ENCODE data around the gene PKP4. TPM values are rescaled to one million over a fixed set of nuclear protein-coding genes. Genes with fewer than 3 reads are reported as not detected.

PKP4 gene
- total and polyA plus RNA-seq, 9 of the 15 experiments (the other 6 are each of a cell fraction or from before 2014, with no cell fraction given), result 24.6 to 99.1 (median 74.0) TPM

DNA sequence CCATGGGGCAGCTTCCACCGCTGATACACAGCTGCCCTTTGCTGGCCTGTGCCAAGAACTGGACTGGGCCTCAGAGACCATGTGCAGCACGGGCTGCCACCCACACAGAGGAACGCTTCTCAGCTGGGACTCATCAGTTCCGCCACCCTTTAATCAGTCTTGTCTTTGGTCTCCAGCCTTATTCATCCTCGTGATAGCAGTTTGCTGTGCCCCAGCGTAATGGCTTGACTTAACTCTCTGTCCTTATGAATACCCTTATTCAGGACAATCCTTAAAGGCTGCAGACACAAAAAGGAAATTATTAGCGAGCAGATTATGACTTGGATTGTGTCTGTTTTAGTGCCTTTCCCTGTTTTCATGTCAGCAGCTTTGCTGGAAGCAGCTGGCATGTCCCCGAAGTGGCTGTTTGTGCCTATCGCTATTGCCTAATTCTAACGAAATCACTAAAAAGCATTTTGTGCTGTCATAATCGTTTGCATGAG lies 229.5 kb downstream of the PKP4 start (continued):
- TF ChIP-seq PHF8 (IDR thresholded peaks at IDR 0.05; ENCODE audit: borderline replicate concordance, low read length) (no peak), ZNF324 (CRISPR knock-in tag; IDR thresholded peaks at IDR 0.05) (no peak), SAFB (IDR thresholded peaks at IDR 0.05; ENCODE audit: borderline replicate concordance, low read depth, low read length) (no peak), CBX1 (IDR thresholded peaks at IDR 0.05; ENCODE audit: low read depth) (no peak)
- TF ChIP-seq, protein P1, sequence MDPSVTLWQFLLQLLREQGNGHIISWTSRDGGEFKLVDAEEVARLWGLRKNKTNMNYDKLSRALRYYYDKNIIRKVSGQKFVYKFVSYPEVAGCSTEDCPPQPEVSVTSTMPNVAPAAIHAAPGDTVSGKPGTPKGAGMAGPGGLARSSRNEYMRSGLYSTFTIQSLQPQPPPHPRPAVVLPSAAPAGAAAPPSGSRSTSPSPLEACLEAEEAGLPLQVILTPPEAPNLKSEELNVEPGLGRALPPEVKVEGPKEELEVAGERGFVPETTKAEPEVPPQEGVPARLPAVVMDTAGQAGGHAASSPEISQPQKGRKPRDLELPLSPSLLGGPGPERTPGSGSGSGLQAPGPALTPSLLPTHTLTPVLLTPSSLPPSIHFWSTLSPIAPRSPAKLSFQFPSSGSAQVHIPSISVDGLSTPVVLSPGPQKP (CRISPR knock-in tag; IDR thresholded peaks at IDR 0.05), result no peak
- TF ChIP-seq, protein P2, sequence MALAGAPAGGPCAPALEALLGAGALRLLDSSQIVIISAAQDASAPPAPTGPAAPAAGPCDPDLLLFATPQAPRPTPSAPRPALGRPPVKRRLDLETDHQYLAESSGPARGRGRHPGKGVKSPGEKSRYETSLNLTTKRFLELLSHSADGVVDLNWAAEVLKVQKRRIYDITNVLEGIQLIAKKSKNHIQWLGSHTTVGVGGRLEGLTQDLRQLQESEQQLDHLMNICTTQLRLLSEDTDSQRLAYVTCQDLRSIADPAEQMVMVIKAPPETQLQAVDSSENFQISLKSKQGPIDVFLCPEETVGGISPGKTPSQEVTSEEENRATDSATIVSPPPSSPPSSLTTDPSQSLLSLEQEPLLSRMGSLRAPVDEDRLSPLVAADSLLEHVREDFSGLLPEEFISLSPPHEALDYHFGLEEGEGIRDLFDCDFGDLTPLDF (CRISPR knock-in tag; IDR thresholded peaks at IDR 0.05), result no peak

DNA sequence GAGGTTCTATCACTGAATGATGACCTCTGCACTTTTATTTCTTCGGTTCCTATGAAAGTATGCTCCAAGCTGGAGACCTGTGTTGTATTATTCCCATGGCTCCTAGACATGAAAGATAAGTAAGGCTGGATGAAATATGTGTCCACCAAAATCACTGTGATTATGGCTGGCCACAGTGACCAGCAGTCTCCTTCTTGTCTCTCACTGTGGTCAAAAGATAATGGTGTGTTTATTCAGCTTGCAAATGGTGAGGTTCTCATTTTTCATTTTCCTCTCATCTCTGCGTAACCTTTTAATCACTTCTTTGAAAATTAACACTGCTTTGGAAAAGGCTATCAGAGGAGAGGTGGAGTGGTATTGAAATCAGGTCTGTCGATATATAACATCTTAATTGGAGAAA lies 230.6 kb downstream of the PKP4 start:
- Histone ChIP-seq H3K9me1 (ENCODE audit: control insufficient read depth, insufficient read depth, low read length) (no peaks in the 10 kb centered on the region), H3K27me3 (ENCODE audit: control insufficient read depth in 2 of 2, insufficient read depth in 2 of 2, low read length in 2 of 2) (peaks cover 33 to 46% of the 10 kb centered on the region in 2 experiments; a peak in 4 of 5 replicates), H2AFZ (ENCODE audit: low read depth, low read length) (no peak overlapping the region), H3K9me3 (replicated peaks; ENCODE audit: control insufficient read depth, insufficient read depth, low read depth, low read length) (no peaks in the 10 kb centered on the region), H3K36me3 (ENCODE audit: control insufficient read depth, insufficient read depth, low read length) (no peaks in the 10 kb centered on the region), H3K79me2 (ENCODE audit: control insufficient read depth, insufficient read depth, low read length) (no peaks in the 10 kb centered on the region), H3K4me1 (replicated peaks in 1 of 2; ENCODE audit: control insufficient read depth in 2 of 2, insufficient read depth in 2 of 2, low read length in 2 of 2) (no peaks in the 10 kb centered on the region), H3K9ac (ENCODE audit: insufficient read depth in 1 of 2, low read depth in 2 of 2, low read length in 2 of 2) (no peak overlapping the region), H3K27ac (ENCODE audit: extremely low read depth, low read depth, low read length) (no peak overlapping the region), H4K20me1 (replicated peaks; ENCODE audit: control insufficient read depth, insufficient read depth, low read length) (no peaks in the 10 kb centered on the region), H3K4me2 (ENCODE audit: insufficient read depth, low read length) (no peak overlapping the region), H3K4me3 (no peak overlapping the region)
- in situ Hi-C loops (cut with MboI) (no loop called here), intact Hi-C loops (cut with micrococcal nuclease) (no loop called here)
- FAIRE-seq (no peak), DNase-seq (ENCODE audit: extremely low read depth in 1 of 4, low spot score in 3 of 4) (no peak), ATAC-seq (no peak)
- 0% methylated on average over 3 of the region's 3 CpGs for WGBS (ENCODE audit: insufficient coverage, low coverage, missing lambda C conversion rate)
- POLR2A ChIA-PET, result interaction anchor here (0.5 to 2.3 kb wide), 3 partner anchors 9 to 45 kb away, joined by 3 to 13 read pairs (median 3); no protein-coding TSS in a partner anchor
- CTCF ChIA-PET (ENCODE audit: low intra/inter-chr PET ratio), result no interaction called here
- BruUV-seq (replicated peaks), result no TSS peak
- TF ChIP-seq TEAD4 (IDR thresholded peaks at IDR 0.05; ENCODE audit: low read length) (peak; percentile 9; the same call in 1 of the 2 replicates), TEAD4 (CRISPR knock-in tag; IDR thresholded peaks at IDR 0.05; ENCODE audit: borderline replicate concordance) (no peak), CBFA2T3 (IDR thresholded peaks at IDR 0.05) (peak; percentile 24), PHB (CRISPR knock-in tag; IDR thresholded peaks at IDR 0.05) (no peak), U2AF2 (optimal IDR thresholded peaks at IDR 0.05; ENCODE audit: low read depth, low read length) (no peak), THRAP3 (IDR thresholded peaks at IDR 0.05; ENCODE audit: borderline replicate concordance) (no peak), TAL1 (IDR thresholded peaks at IDR 0.05) (0 out of 2 replicates have a peak, but pooled peaks have one; percentile 8), TCF3 (CRISPR knock-in tag; IDR thresholded peaks at IDR 0.05) (peak; percentile 33), MEIS2 (IDR thresholded peaks at IDR 0.05; ENCODE audit: partially characterized antibody) (peak; percentile 38), LCOR (CRISPR knock-in tag; IDR thresholded peaks at IDR 0.05) (no peak)
- TF ChIP-seq, protein P3, sequence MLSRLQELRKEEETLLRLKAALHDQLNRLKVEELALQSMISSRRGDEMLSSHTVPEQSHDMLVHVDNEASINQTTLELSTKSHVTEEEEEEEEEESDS (CRISPR knock-in tag; IDR thresholded peaks at IDR 0.05), result no peak
- TF ChIP-seq, protein P4, sequence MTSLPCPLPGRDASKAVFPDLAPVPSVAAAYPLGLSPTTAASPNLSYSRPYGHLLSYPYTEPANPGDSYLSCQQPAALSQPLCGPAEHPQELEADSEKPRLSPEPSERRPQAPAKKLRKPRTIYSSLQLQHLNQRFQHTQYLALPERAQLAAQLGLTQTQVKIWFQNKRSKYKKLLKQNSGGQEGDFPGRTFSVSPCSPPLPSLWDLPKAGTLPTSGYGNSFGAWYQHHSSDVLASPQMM (CRISPR knock-in tag; IDR thresholded peaks at IDR 0.05), result no peak
- TF ChIP-seq, protein P5, sequence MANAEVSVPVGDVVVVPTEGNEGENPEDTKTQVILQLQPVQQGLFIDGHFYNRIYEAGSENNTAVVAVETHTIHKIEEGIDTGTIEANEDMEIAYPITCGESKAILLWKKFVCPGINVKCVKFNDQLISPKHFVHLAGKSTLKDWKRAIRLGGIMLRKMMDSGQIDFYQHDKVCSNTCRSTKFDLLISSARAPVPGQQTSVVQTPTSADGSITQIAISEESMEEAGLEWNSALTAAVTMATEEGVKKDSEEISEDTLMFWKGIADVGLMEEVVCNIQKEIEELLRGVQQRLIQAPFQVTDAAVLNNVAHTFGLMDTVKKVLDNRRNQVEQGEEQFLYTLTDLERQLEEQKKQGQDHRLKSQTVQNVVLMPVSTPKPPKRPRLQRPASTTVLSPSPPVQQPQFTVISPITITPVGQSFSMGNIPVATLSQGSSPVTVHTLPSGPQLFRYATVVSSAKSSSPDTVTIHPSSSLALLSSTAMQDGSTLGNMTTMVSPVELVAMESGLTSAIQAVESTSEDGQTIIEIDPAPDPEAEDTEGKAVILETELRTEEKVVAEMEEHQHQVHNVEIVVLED (CRISPR knock-in tag; IDR thresholded peaks at IDR 0.05), result no peak
